Body of pancreas (tissue), 4 donors: ENCODE measurements around the gene CLDN15. TPM values are rescaled to one million over a fixed set of nuclear protein-coding genes. Genes with fewer than 3 reads are reported as not detected.
"Not testable (repeated sequence)": the region's sequence is repeated elsewhere in the genome, so short reads cannot be mapped to it uniquely, and the experiment has no call there.

Experiments used
- ATAC-seq: fragments of 150-250 bp; one replicate; pipeline ENCODE4 v1.9.1; 2016
- DNase-seq, 4 donors: peaks; one replicate each; pipeline ENCODE4 v3.0.0-alpha.2; 2019
- H3K27ac ChIP-seq, 4 donors: fragments of 200-600 bp; sonication (generic); 1 replicate in 3 of 4; 2 replicates in 1 of 4; pipeline versions ENCODE4 v1.5.1 to v1.6.1; 2016 to 2019; ENCODE audit warnings: mild to moderate bottlenecking in 1 of 4, mixed read lengths in 1 of 4, moderate library complexity in 1 of 4
- H3K27me3 ChIP-seq, 2 donors: fragments of 200-600 bp; sonication (generic); one replicate each; pipeline ENCODE4 v1.6.0; 2016; ENCODE audit warnings: mild to moderate bottlenecking in 1 of 2
- H3K36me3 ChIP-seq, 2 donors: fragments of 200-600 bp; sonication (generic); replicated peaks in 1 of 2; 2 replicates each; pipeline ENCODE4 v1.5.1; 2016; ENCODE audit warnings: low read depth in 2 of 2; ENCODE audit not compliant: insufficient read depth in 1 of 2
- H3K4me1 ChIP-seq: fragments of 200-600 bp; sonication (generic); one replicate; pipeline ENCODE4 v1.6.0; 2016
- H3K4me3 ChIP-seq, 2 donors: fragments of 200-600 bp; sonication (generic); 1 replicate in 1 of 2; 2 replicates in 1 of 2; pipeline ENCODE4 v1.5.1; 2016 to 2019
- H3K9me3 ChIP-seq, 3 donors: fragments of 200-600 bp; sonication (generic); 1 replicate in 2 of 3; 2 replicates in 1 of 3; pipeline ENCODE4 v1.5.1; 2016
- CTCF ChIP-seq, 7 experiments: fragments of 450-650 bp in 4 of 7; fragments of 200-600 bp in 3 of 7; sonication (generic) in 3 of 7; IDR thresholded peaks; one replicate each; pipeline ENCODE4 v1.5.1; 2016 to 2019; ENCODE audit warnings: antibody characterized with exemption in 7 of 7
- POLR2A ChIP-seq, 3 donors: fragments of 450-650 bp; IDR thresholded peaks; one replicate each; pipeline ENCODE4 v1.6.1; 2016; ENCODE audit warnings: antibody characterized with exemption in 3 of 3, mild to moderate bottlenecking in 2 of 3
- WGBS, 2 donors: methylation state at CpG; one replicate each; pipeline ENCODE4 v1.1.5; 2017; 5-methylcytosine and 5-hydroxymethylcytosine counted together
- intact Hi-C: fragments of 100-400 bp; cut with DNase I; formaldehyde crosslinking; loops from one replicate; pipeline ENCODE4 v1.15.1; 2023
- total RNA-seq, 2 donors: library from RNA; depleted of rRNA; stranded (reverse); fragments of >200 nt; gene quantifications; one replicate each; pipeline ENCODE4 v1.1.0, GENCODE V29; 2016

The CLDN15 gene
- total RNA-seq, 2 donors from 2014 or later: 7.3 to 22.1 TPM

- no peak for DNase-seq
- H3K4me1 ChIP-seq: no peaks in the 10 kb centered on the region
- H3K27me3 ChIP-seq: peaks cover 0 to 3% of the 10 kb centered on the region in 2 donors
- no peak overlapping the region for H3K4me3 ChIP-seq
- TF ChIP-seq POLR2A (IDR thresholded peaks at IDR 0.05): no peak
- no peak for TF ChIP-seq CTCF (IDR thresholded peaks at IDR 0.05)
- no peaks in the 10 kb centered on the region for H3K9me3 ChIP-seq
- no peak overlapping the region for H3K27ac ChIP-seq
- H3K36me3 ChIP-seq: no peaks in the 10 kb centered on the region
- no peak for ATAC-seq
- 65 to 76% methylated on average over 17 of the region's 17 CpGs for WGBS, 2 donors
- intact Hi-C loops: no loop called here
Observed at GRCh38 chr7:101265622-101266516, 28.3 kb upstream of the CLDN15 start.

- H3K27me3 ChIP-seq, intact Hi-C loops, H3K4me1 ChIP-seq, H3K27ac ChIP-seq, H3K36me3 ChIP-seq, ATAC-seq, DNase-seq, H3K9me3 ChIP-seq, H3K4me3 ChIP-seq: not testable (repeated sequence)
- WGBS, 2 donors: 46 to 52% methylated on average over 6 of the region's 6 CpGs
Observed at GRCh38 chr7:101264102-101264706, 26.6 kb upstream of the CLDN15 start.

GRCh38 chr7:101258243-101258731, 20.7 kb upstream of the CLDN15 start:
- TF ChIP-seq CTCF (IDR thresholded peaks at IDR 0.05): no peak
- TF ChIP-seq POLR2A (IDR thresholded peaks at IDR 0.05): no peak
- Histone ChIP-seq H3K27ac (no peak overlapping the region), H3K36me3 (no peaks in the 10 kb centered on the region), H3K4me3 (no peak overlapping the region), H3K4me1 (no peaks in the 10 kb centered on the region), H3K9me3 (no peaks in the 10 kb centered on the region), H3K27me3 (no peaks in the 10 kb centered on the region)
- ATAC-seq (no peak), DNase-seq (no peak)
- intact Hi-C loops: no loop called here
- 68 to 80% methylated on average over 7 of the region's 7 CpGs for WGBS, 2 donors

GRCh38 chr7:101255796-101256195, 18.2 kb upstream of the CLDN15 start:
- Histone ChIP-seq H3K9me3 (no peaks in the 10 kb centered on the region), H3K4me3 (no peak overlapping the region), H3K4me1 (peaks cover 12% of the 10 kb centered on the region), H3K27ac (no peak overlapping the region), H3K36me3 (no peaks in the 10 kb centered on the region), H3K27me3 (no peaks in the 10 kb centered on the region)
- no peak for DNase-seq
- WGBS, 2 donors: 46 to 49% methylated on average over 4 of the region's 4 CpGs
- no peak for ATAC-seq
- TF ChIP-seq CTCF (IDR thresholded peaks at IDR 0.05): no peak
- intact Hi-C loops: no loop called here

- ATAC-seq, intact Hi-C loops: not testable (repeated sequence)
Observed at GRCh38 chr7:101253199-101253598, 15.6 kb upstream of the CLDN15 start.

More at GRCh38 chr7:101253199-101253598, 15.6 kb upstream of the CLDN15 start:
- not testable (repeated sequence) for H3K27me3 ChIP-seq, H3K36me3 ChIP-seq, H3K9me3 ChIP-seq, DNase-seq, H3K27ac ChIP-seq, H3K4me3 ChIP-seq
- H3K4me1 ChIP-seq: peaks cover 24% of the 10 kb centered on the region
- WGBS, 2 donors: 90 to 93% methylated on average over 5 of the region's 5 CpGs
